Fibroblast of peridontal ligament (primary cell): ENCODE data around the gene PSMD9.
"Not testable (repeated sequence)": the region's sequence is repeated elsewhere in the genome, so short reads cannot be mapped to it uniquely, and the experiment has no call there.

Experiments
- DNase-seq: peaks from one replicate; pipeline ENCODE4 v3.0.0-alpha.2; 2010; ENCODE audit errors: extremely low read depth

Gene PSMD9

GRCh38 chr12:121921066-121921465 is 32.5 kb downstream of the PSMD9 start:
- no peak for DNase-seq

DNA sequence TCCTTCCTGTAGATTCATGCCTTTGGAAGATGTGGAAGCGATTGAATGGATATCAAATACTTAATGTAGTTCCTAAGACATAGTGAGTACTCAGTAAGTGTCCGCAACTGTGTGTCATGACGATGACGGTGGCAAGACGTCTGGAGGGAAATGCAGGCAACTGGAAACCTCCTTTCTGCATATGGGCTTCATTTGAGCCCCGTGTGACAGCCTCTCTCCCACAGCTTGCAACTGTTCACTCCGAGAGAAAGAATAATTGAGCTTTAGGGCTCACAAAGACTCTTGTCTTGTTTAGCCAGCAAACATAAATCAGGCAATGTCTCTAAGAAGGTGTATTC is 36.7 kb downstream of the PSMD9 start:
- DNase-seq, result peak; percentile 83

DNA sequence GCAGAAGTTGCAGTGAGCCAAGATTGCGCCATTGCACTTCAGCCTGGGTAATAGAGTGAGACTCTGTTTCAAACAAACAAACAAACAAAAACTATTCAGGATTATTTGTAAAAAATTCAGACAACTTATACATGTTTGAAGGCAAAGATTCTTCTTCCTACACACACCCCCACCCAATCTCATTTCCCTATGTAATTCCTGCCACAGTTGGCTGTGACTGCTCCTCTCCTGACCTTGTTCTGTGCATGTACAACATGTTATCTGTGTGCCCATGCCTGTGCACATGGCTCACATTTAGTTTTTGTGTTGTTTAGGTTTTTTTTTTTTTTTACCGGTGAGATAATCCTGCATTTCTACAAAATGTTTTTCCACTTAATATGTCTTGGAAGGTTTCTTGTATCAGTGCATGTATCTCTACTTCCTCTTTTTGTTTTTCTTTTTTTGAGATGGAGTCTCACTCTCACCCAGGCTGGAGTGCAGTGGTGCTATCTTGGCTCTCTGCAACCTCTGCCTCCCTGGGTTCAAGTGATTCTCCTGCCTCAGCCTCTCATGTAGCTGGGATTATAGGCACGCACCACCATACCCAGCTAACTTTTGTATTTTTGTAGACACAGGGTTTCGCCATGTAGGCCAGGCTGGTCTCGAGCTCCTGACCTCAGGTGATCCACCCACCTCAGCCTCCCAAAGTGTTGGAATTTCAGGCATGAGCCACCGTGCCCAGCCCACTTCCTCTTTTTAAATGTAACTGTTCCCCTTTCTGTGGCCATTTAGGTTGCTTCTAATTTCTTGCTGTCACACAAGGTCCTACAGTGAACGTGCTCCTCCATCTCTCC is 38.5 kb downstream of the PSMD9 start:
- DNase-seq, result no peak

DNA sequence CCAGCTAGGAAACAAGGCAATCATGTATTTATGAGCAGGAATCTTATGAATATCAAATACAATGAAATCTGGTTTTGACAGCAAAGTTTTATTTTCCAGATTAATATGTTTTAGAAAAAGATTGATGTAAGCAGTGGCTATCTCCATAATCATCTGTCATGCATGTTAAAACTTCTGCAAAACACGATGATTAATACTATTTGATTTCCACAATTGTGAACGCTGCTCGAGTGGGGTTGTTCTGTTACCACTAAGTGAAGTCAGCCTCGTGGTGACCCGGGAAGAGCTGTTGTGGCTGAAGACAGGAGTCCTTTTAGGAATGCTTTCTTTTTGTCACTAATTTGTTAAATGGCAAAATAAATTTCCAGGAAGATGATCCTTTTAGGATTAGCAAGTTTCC is 39.2 kb downstream of the PSMD9 start:
- DNase-seq, result no peak

- DNase-seq, result not testable (repeated sequence)
Measured at GRCh38 chr12:121929545-121929944, 41.0 kb downstream of the PSMD9 start.

GRCh38 chr12:121930862-121931261 is 42.3 kb downstream of the PSMD9 start:
- no peak for DNase-seq

DNA sequence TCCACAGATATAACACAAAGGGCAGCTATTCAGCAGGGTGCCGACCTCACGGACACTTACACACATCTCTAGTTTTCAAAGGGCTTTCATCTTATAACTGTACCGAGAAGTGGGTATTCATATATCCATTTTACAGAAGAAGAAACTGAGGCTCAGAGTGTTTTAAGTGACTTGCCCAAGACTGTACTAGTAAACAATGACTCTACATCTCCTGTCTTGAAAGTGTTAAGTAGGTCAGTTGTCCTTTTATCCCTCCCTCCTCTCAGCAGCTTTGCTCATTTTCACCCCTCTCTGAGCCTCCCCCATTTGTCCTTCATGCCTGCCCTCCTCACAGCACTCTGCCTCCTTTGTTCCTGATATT is 43.6 kb downstream of the PSMD9 start:
- DNase-seq, result no peak

- no peak for DNase-seq
Measured at GRCh38 chr12:121932914-121933521, 44.4 kb downstream of the PSMD9 start.

DNA sequence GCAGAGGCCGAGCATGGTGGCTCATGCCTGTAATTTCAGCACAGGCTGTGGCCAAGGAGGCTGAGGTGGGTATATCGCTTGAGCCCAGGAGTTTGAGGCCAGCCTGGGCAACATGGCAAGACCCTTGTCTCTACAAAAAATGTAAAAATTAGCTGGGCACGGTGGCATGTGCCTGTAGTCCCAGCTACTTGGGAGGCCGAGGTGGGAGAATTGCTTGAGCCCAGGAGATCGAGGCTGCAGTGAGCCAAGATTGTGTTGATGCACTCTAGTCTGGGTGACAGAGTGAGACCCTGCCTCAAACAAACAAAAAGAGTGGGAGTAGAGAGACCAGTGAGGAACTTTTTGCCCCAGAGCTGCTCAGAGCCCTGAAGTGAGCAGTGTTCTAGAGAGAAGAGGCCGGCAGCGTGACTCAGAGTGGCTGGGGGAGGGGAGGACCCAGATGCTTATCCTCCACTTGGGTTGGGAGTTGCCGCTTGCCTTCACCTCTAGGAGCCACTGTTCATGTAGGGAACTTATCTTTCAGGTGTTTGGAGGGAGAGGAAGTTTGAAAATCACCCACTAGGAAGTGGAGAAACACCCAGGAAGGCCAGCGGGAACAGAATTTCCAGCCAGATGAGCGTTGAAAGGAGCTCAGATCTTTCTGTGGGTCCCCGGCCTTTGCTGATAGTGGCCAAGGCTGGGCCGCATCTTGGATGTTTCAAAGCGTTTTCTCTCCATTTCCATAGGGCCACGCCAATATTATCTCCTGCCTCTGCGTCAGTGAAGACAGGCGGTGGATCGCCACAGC is 45.1 kb downstream of the PSMD9 start:
- DNase-seq, result no peak

DNA sequence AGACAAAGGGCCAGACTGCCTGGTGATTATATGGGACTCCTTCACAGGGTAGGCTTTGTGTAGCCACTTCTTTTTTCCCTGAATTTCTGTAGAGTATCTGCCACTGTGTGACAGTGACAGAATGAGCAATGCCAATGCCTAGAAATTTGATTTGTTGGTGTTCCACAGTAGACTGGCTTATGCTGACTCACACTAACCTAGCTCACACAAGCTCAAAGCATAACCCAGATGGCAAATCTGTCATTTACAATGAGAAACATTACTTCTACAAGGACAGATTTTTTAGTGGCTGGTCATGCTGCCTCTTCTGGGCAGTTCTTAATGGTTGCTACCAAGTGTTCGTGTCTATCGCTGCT is 45.7 kb downstream of the PSMD9 start:
- no peak for DNase-seq

GRCh38 chr12:121937654-121938053 is 49.1 kb downstream of the PSMD9 start:
- DNase-seq, result no peak

GRCh38 chr12:121939186-121939585 is 50.6 kb downstream of the PSMD9 start:
- DNase-seq, result no peak

DNA sequence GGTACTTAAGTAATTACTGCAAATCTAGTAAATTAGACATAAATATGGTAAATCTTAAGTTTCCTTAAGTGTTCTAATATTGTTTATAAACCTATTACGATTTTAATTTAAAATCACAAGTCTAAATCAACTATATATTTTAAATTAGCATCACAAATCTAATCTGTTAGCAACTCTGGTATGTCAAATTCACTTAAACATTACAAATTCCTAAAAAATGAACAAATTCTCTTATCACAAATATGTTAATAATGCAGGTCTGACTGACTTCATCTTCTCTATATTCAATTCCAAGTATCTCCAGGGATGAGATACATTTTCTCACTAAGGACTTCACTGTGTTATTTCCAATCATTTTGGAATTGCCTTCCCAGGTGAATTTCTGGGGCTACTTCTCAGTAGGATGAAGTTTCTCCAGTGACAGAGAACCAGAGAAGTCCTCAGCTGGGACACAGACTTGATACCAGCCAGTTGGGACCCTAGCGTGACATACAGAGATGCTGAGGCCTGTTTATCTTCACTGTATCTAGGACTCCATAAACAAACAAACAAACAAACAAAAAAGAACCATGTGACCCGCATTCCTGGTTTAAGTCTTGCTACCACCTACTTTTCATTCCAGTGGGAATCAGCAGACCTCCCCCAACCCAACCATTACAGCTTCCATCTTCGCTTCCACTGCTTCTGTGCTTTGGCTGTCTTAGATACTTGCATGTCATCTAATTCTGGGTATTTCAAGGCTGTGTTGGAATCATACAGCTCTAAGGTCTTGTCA is 51.6 kb downstream of the PSMD9 start:
- no peak for DNase-seq

DNA sequence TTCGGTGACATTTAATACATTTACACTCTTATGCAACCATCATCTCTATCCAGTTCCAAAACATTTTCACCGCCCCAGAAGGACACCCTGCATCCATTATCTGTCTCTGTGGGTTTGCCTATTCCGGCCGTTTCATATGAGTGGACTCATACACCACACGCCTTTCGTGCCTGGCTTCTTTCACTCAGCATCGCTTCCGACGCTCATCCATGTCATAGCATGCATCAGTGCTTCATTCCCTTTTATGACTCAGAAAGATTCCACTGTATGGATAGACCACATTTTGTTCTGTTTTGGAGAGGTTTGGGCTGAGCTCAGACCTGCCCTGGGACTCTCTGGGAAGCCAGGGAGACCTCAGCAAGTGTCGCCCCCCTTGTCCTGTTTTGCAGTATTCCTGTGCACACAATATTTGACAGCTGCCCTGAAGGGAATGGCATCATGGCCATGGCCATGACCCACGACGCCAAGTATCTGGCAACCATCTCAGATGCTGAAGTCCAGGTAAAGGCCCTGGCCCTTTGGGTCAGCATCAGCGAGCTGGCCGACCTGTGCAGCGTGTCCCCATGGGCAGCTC is 53.6 kb downstream of the PSMD9 start:
- DNase-seq, result peak; percentile 79

- DNase-seq, result no peak
Measured at GRCh38 chr12:121943926-121944325, 55.3 kb downstream of the PSMD9 start.

- DNase-seq, result no peak
Measured at GRCh38 chr12:121946313-121947025, 57.9 kb downstream of the PSMD9 start.

GRCh38 chr12:121947981-121948380 is 59.4 kb downstream of the PSMD9 start:
- no peak for DNase-seq

DNA sequence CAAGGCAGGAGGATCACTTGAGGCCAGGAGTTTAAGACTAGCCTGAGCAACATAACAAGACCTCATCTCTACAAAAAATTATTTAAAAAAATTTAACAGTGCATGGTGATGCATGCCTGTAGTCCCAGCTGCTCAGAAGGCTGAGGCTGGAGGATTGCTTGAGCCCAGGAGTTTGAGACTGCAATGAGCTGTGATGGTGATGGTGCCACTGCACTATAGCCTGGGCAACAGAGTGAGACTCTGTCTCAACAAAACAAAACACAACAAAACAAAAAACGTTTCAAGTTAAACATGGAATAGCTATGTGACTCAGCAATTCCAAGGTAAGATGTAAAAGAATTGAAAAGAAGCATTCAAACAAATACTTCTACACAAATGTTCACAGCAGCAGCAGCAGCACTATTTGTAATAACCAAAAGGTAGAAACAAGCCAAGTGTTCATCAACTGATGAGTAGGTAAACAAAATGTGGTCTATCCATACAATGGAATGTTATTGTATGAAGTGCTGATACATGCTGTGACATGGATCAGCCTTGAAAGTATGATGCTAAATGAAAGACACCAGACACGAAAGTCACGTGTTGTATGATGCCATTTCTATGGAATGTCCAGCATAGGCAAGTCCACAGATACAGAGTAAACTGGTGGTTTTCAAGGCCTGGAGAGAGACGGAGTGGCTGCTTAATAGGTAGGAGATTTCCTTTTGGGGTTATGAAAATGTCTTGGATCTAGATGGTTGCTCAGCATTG is 61.2 kb downstream of the PSMD9 start:
- DNase-seq, result peak; percentile 88

- DNase-seq, result no peak
Measured at GRCh38 chr12:121953117-121953692, 64.6 kb downstream of the PSMD9 start.

DNA sequence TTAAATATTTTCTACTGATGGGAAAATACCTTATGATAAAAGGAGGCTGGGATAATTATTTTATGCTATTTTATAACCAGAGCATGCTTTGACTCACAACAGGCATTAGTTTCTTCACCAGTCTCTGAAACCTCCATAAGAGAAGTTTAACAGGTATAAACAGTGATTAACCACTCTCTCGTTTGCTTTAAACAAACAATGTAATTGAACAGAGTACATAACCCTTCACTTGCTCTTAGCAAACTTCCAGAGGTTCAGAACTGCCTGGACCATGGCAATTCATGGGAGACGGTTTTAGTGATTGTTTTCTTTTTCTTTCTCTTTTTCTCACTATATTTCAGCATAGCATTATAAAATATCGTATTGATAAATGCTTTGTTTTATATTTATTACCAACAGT is 65.1 kb downstream of the PSMD9 start:
- no peak for DNase-seq
